WTC11 (cell line): ENCODE data around the gene LMF1. TPM values are rescaled to one million over a fixed set of nuclear protein-coding genes. Genes with fewer than 3 reads are reported as not detected.

Experiments
- ATAC-seq: fragments of 200-7000 bp; cut with Tn5 transposase; 2 replicates; pipeline ENCODE4 v1.10.0; 2021; ENCODE audit warnings: mild to moderate bottlenecking, moderate library complexity
- CTCF ChIA-PET: fragments of 300-600 bp; sonication (Branson Sonifier 250); formaldehyde crosslinking; loops from one replicate; lab custom pipeline; 2021; ENCODE audit warnings: antibody characterized with exemption; lab: Charles Lee
- POLR2A ChIA-PET: fragments of 350-600 bp; sonication (Branson Sonifier 250); formaldehyde crosslinking; loops from one replicate; lab custom pipeline; 2021; ENCODE audit warnings: antibody characterized with exemption; lab: Charles Lee
- DNase-seq: peaks from one replicate; pipeline ENCODE4 v3.0.0; 2021; ENCODE audit warnings: low spot score
- H3K27ac Mint-ChIP-seq: 2 replicates; pipeline ENCODE4 v1.8.0; 2021; ENCODE audit warnings: mixed read lengths
- H3K27me3 Mint-ChIP-seq: 2 replicates; pipeline ENCODE4 v1.8.0; 2021; ENCODE audit warnings: low read depth, mild to moderate bottlenecking, moderate library complexity, mixed read lengths
- H3K36me3 Mint-ChIP-seq: 2 replicates; pipeline ENCODE4 v1.8.0; 2021; ENCODE audit warnings: mixed read lengths
- H3K4me1 Mint-ChIP-seq: 2 replicates; pipeline ENCODE4 v1.8.0; 2022; ENCODE audit warnings: mixed read lengths
- H3K4me3 Mint-ChIP-seq: 2 replicates; pipeline ENCODE4 v1.8.0; 2021; ENCODE audit warnings: mild to moderate bottlenecking, moderate library complexity, mixed read lengths
- H3K9me3 Mint-ChIP-seq: 2 replicates; pipeline ENCODE4 v1.8.0; 2021; ENCODE audit warnings: mixed read lengths
- CREB1 ChIP-seq: sonication (generic); formaldehyde crosslinking; IDR thresholded peaks from 2 replicates; pipeline ENCODE4 v1.8.0; 2023; ENCODE audit warnings: mild to moderate bottlenecking, missing genetic modification reagents
- ELF4 ChIP-seq: sonication (generic); formaldehyde crosslinking; IDR thresholded peaks from 2 replicates; pipeline ENCODE4 v1.8.1; 2022; ENCODE audit warnings: low read depth, mild to moderate bottlenecking, moderate library complexity, missing genetic modification reagents
- ETV6 ChIP-seq: sonication (generic); formaldehyde crosslinking; IDR thresholded peaks from 2 replicates; pipeline ENCODE4 v1.8.1; 2022; ENCODE audit warnings: mild to moderate bottlenecking, missing genetic modification reagents
- FOXJ3 ChIP-seq: sonication (generic); formaldehyde crosslinking; IDR thresholded peaks from 2 replicates; pipeline ENCODE4 v1.9.0; 2021; ENCODE audit warnings: missing genetic modification reagents, mild to moderate bottlenecking, borderline replicate concordance
- GRHL2 ChIP-seq: fragments of 250-450 bp; sonication (Bioruptor Pico); IDR thresholded peaks from 2 replicates; pipeline ENCODE4 v1.8.0; 2022; ENCODE audit warnings: mild to moderate bottlenecking, moderate library complexity; ENCODE audit not compliant: insufficient replicate concordance, severe bottlenecking
- GTF2I ChIP-seq: fragments of 250-450 bp; sonication (Bioruptor Pico); conservative IDR thresholded peaks from 2 replicates; pipeline ENCODE4 v1.4.0; 2021; ENCODE audit warnings: mild to moderate bottlenecking
- KAT7 ChIP-seq: sonication (generic); formaldehyde crosslinking; IDR thresholded peaks from 2 replicates; pipeline ENCODE4 v1.8.1; 2023; ENCODE audit warnings: missing genetic modification reagents, mild to moderate bottlenecking, borderline replicate concordance
- NFATC4 ChIP-seq: fragments of 250-450 bp; sonication (Bioruptor Pico); IDR thresholded peaks from 2 replicates; pipeline ENCODE4 v1.9.0; 2021; ENCODE audit warnings: mild to moderate bottlenecking
- NR3C1 ChIP-seq: sonication (generic); formaldehyde crosslinking; conservative IDR thresholded peaks from 2 replicates; pipeline ENCODE4 v1.8.1; 2023; ENCODE audit warnings: low read depth, mild to moderate bottlenecking, missing genetic modification reagents
- PRDM15 ChIP-seq: sonication (generic); formaldehyde crosslinking; IDR thresholded peaks from 2 replicates; pipeline ENCODE4 v1.8.0; 2022; ENCODE audit warnings: missing genetic modification reagents
- RELA ChIP-seq: sonication (generic); formaldehyde crosslinking; IDR thresholded peaks from 2 replicates; pipeline ENCODE4 v1.8.1; 2022; ENCODE audit warnings: missing genetic modification reagents, mild to moderate bottlenecking, borderline replicate concordance
- TEAD1 ChIP-seq: sonication (generic); formaldehyde crosslinking; IDR thresholded peaks from 2 replicates; pipeline ENCODE4 v1.8.0; 2022; ENCODE audit warnings: mild to moderate bottlenecking, missing genetic modification reagents
- ZBTB43 ChIP-seq: sonication (generic); formaldehyde crosslinking; IDR thresholded peaks from 2 replicates; pipeline ENCODE4 v1.8.1; 2023; ENCODE audit warnings: mild to moderate bottlenecking, missing genetic modification reagents
- ZNF396 ChIP-seq: fragments of 250-450 bp; sonication (Bioruptor Pico); IDR thresholded peaks from 2 replicates; pipeline ENCODE4 v1.8.0; 2021; ENCODE audit warnings: mild to moderate bottlenecking, moderate library complexity, borderline replicate concordance
- ZNF423 ChIP-seq: fragments of 250-450 bp; sonication (Bioruptor Pico); IDR thresholded peaks from 2 replicates; pipeline ENCODE4 v2.1.2; 2022; ENCODE audit warnings: mild to moderate bottlenecking, moderate library complexity
- total RNA-seq: library from RNA; stranded (reverse); gene quantifications from 3 replicates; pipeline ENCODE4 v1.2.3, GENCODE V29; 2021
- TF ChIP-seq, protein P1 (sequence below): fragments of 250-450 bp; sonication (Bioruptor Pico); IDR thresholded peaks from 2 replicates; pipeline ENCODE4 v2.1.2; 2022; ENCODE audit warnings: mild to moderate bottlenecking, moderate library complexity
- TF ChIP-seq, protein P2 (sequence below): sonication (generic); formaldehyde crosslinking; IDR thresholded peaks from 2 replicates; pipeline ENCODE4 v1.8.1; 2023; ENCODE audit warnings: mild to moderate bottlenecking, moderate library complexity, missing genetic modification reagents
- TF ChIP-seq, protein P3 (sequence below): sonication (generic); formaldehyde crosslinking; IDR thresholded peaks from 2 replicates; pipeline ENCODE4 v1.8.0; 2023; ENCODE audit warnings: missing genetic modification reagents

Gene LMF1
- total RNA-seq, 1 experiment from 2014 or later: 10.5 TPM

- ChIA-PET POLR2A (interaction anchor here (0.6 kb wide), 1 partner anchor 64 kb away, joined by 3 read pairs; no protein-coding TSS in a partner anchor), CTCF (interaction anchor here (0.6 kb wide), 1 partner anchor 309 kb away, joined by 5 read pairs; no protein-coding TSS in a partner anchor)
- no peak for ATAC-seq
- no peaks in the 10 kb centered on the region for H3K9me3 Mint-ChIP-seq
- H3K27ac Mint-ChIP-seq: no peak overlapping the region
- DNase-seq: no peak
- H3K4me1 Mint-ChIP-seq: no peaks in the 10 kb centered on the region
- no peak overlapping the region for H3K4me3 Mint-ChIP-seq
- no peaks in the 10 kb centered on the region for H3K27me3 Mint-ChIP-seq
- H3K36me3 Mint-ChIP-seq: no peaks in the 10 kb centered on the region
- TF ChIP-seq, protein P1, sequence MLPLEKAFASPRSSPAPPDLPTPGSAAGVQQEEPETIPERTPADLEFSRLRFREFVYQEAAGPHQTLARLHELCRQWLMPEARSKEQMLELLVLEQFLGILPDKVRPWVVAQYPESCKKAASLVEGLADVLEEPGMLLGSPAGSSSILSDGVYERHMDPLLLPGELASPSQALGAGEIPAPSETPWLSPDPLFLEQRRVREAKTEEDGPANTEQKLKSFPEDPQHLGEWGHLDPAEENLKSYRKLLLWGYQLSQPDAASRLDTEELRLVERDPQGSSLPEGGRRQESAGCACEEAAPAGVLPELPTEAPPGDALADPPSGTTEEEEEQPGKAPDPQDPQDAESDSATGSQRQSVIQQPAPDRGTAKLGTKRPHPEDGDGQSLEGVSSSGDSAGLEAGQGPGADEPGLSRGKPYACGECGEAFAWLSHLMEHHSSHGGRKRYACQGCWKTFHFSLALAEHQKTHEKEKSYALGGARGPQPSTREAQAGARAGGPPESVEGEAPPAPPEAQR (CRISPR knock-in tag): no peak
- TF ChIP-seq FOXJ3 (CRISPR knock-in tag): no peak
- TF ChIP-seq ZNF396: no peak
- TF ChIP-seq TEAD1 (CRISPR knock-in tag): no peak
Observed at GRCh38 chr16:870856-871561, 99.8 kb downstream of the LMF1 start.

DNA sequence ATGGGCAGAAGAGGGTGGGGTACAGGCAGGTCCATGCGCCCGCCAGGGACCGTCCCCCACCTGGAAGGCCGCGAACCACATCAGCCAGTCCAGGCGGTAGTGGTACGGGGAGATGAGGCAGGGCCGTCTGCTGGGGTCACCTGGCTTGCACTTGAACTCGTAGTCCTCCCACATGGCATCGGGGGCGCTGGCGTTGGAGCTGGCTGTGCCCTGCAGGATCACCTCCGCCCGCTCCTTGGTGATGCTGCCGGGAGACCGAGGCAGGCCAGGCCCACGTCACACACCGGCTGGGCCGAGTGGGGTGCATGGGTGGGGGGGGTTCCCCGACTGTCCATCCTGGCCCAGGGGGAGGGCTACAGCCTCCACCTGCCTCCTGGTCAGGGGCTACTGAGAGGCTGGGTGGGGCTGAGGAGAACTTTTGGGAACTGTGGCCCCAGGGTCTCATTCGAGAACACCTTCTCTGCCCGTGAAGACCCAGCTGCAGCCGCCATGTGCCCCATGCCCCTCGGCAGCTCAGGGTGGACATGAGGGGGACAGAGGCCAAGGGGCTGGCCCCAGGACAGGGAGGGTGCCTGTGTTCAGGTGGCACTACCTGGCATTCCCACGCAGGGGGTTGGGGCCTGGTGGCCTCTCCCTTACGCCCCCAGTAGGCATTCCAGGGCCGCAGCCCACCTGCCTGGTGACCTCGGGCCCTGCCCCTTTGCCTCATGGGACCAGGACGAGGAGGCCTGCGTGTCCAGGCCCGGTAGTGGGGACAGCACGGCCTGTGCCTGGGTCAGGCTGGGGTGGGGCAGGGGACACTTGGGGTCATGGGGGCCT, 100.8 kb downstream of the LMF1 start:
- no peak overlapping the region for H3K4me3 Mint-ChIP-seq
- TF ChIP-seq ZNF423 (CRISPR knock-in tag): no peak
- TF ChIP-seq ELF4: no peak
- TF ChIP-seq CREB1 (CRISPR knock-in tag): no peak
- TF ChIP-seq KAT7 (CRISPR knock-in tag): no peak
- TF ChIP-seq GRHL2: no peak
- TF ChIP-seq, protein P2, sequence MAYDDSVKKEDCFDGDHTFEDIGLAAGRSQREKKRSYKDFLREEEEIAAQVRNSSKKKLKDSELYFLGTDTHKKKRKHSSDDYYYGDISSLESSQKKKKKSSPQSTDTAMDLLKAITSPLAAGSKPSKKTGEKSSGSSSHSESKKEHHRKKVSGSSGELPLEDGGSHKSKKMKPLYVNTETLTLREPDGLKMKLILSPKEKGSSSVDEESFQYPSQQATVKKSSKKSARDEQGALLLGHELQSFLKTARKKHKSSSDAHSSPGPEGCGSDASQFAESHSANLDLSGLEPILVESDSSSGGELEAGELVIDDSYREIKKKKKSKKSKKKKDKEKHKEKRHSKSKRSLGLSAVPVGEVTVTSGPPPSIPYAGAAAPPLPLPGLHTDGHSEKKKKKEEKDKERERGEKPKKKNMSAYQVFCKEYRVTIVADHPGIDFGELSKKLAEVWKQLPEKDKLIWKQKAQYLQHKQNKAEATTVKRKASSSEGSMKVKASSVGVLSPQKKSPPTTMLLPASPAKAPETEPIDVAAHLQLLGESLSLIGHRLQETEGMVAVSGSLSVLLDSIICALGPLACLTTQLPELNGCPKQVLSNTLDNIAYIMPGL (CRISPR knock-in tag): no peak
- TF ChIP-seq NR3C1: no peak
- no peak for TF ChIP-seq ETV6 (CRISPR knock-in tag)
- no peak for TF ChIP-seq GTF2I (CRISPR knock-in tag)
- TF ChIP-seq ZBTB43 (CRISPR knock-in tag): no peak
- TF ChIP-seq PRDM15 (CRISPR knock-in tag): no peak
- no peak for TF ChIP-seq RELA (CRISPR knock-in tag)
- no peak for TF ChIP-seq NFATC4 (CRISPR knock-in tag)
- TF ChIP-seq, protein P3, sequence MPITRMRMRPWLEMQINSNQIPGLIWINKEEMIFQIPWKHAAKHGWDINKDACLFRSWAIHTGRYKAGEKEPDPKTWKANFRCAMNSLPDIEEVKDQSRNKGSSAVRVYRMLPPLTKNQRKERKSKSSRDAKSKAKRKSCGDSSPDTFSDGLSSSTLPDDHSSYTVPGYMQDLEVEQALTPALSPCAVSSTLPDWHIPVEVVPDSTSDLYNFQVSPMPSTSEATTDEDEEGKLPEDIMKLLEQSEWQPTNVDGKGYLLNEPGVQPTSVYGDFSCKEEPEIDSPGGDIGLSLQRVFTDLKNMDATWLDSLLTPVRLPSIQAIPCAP: no peak
- H3K36me3 Mint-ChIP-seq: no peaks in the 10 kb centered on the region
- H3K27ac Mint-ChIP-seq: no peak overlapping the region
- ATAC-seq: no peak
- POLR2A ChIA-PET: no interaction called here
- H3K27me3 Mint-ChIP-seq: no peaks in the 10 kb centered on the region
- DNase-seq: no peak
- CTCF ChIA-PET: interaction anchor here (1.4 kb wide), 1 partner anchor 8 kb away, joined by 7 read pairs; no protein-coding TSS in a partner anchor
- no peaks in the 10 kb centered on the region for H3K4me1 Mint-ChIP-seq
- H3K9me3 Mint-ChIP-seq: no peaks in the 10 kb centered on the region
